ENCODE results near the gene NR6A1.

Gene NR6A1

DNA sequence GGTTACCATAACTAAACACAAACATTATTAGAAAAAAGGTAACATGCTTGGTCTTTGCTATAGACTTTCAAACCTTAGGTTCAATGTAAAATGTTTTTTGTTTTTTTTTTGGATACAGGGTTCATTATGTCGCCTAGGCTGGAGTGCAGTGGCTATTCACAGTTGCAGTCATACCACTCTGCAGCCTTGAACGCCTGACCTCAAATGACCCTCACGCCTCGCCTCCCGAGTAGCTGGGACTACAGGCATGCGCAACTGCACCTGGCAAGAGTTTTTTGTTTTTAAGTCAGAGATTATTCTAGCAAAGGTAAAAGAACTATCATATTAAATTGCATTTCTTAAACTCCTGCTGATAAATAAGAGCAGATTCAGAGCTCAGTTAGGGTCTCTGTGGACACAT is 208.8 kb downstream of the NR6A1 start:
- no peaks in the 10 kb centered on the region for H3K79me2 ChIP-seq (ENCODE audit: insufficient read depth, low read length)
- no peak overlapping the region for H3K4me2 ChIP-seq (ENCODE audit: low read depth, low read length, poor library complexity, severe bottlenecking)
- no peak overlapping the region for H2AFZ ChIP-seq (ENCODE audit: low read depth, low read length, severe bottlenecking)
- TF ChIP-seq EZH2phosphoT487 (conservative IDR thresholded peaks at IDR 0.05; ENCODE audit: low read length), result no peak
- TF ChIP-seq, protein P1, sequence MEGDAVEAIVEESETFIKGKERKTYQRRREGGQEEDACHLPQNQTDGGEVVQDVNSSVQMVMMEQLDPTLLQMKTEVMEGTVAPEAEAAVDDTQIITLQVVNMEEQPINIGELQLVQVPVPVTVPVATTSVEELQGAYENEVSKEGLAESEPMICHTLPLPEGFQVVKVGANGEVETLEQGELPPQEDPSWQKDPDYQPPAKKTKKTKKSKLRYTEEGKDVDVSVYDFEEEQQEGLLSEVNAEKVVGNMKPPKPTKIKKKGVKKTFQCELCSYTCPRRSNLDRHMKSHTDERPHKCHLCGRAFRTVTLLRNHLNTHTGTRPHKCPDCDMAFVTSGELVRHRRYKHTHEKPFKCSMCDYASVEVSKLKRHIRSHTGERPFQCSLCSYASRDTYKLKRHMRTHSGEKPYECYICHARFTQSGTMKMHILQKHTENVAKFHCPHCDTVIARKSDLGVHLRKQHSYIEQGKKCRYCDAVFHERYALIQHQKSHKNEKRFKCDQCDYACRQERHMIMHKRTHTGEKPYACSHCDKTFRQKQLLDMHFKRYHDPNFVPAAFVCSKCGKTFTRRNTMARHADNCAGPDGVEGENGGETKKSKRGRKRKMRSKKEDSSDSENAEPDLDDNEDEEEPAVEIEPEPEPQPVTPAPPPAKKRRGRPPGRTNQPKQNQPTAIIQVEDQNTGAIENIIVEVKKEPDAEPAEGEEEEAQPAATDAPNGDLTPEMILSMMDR (IDR thresholded peaks at IDR 0.05; ENCODE audit: insufficient read depth, low read length, poor library complexity, severe bottlenecking), result no peak
- H4K20me1 ChIP-seq (ENCODE audit: low read depth, low read length), result no peaks in the 10 kb centered on the region; the same call in 1 of the 2 replicates
- H3K9me2 ChIP-seq (replicated peaks; ENCODE audit: insufficient read depth, low read length), result no peaks in the 10 kb centered on the region
- no peak overlapping the region for H3K4me3 ChIP-seq (ENCODE audit: insufficient read depth, low read length, poor library complexity, severe bottlenecking)
- no peak overlapping the region for H3K9ac ChIP-seq (ENCODE audit: low read length)
- no peak overlapping the region for H3K27ac ChIP-seq (ENCODE audit: low read depth, low read length)
- no peaks in the 10 kb centered on the region for H3F3A ChIP-seq (ENCODE audit: insufficient read depth)
- H3K27me3 ChIP-seq (ENCODE audit: low read length), result no peaks in the 10 kb centered on the region
- no peaks in the 10 kb centered on the region for H3K9me3 ChIP-seq (ENCODE audit: insufficient read depth, low read length)
- no peaks in the 10 kb centered on the region for H3K36me3 ChIP-seq (ENCODE audit: low read length)

DNA sequence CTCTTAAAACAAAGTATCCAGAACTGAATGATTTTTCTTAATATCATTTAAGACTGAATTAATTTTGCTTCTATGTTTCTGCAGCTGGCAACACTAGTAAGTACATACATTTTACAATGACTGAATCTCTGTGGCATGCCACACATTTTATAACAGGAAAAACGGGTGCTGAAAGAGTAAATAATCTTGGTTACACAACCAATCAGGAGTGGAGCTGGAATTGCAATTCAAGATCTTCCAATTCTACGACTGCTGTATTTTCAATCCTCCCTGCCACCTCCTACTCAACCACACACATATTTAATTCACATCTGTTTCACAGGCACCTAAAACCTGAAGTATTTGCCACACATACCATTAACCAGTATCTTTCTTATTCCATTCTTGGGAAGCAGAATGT is 211.2 kb downstream of the NR6A1 start:
- H3K4me3 ChIP-seq (ENCODE audit: insufficient read depth, low read length, poor library complexity, severe bottlenecking), result no peak overlapping the region
- no peaks in the 10 kb centered on the region for H3K9me2 ChIP-seq (replicated peaks; ENCODE audit: insufficient read depth, low read length)
- no peaks in the 10 kb centered on the region for H3K9me3 ChIP-seq (ENCODE audit: insufficient read depth, low read length)
- no peaks in the 10 kb centered on the region for H3F3A ChIP-seq (ENCODE audit: insufficient read depth)
- H3K4me2 ChIP-seq (ENCODE audit: low read depth, low read length, poor library complexity, severe bottlenecking), result no peak overlapping the region
- no peaks in the 10 kb centered on the region for H3K27me3 ChIP-seq (ENCODE audit: low read length)
- TF ChIP-seq, protein P1 (IDR thresholded peaks at IDR 0.05; ENCODE audit: insufficient read depth, low read length, poor library complexity, severe bottlenecking), result no peak
- TF ChIP-seq EZH2phosphoT487 (conservative IDR thresholded peaks at IDR 0.05; ENCODE audit: low read length), result no peak
- no peaks in the 10 kb centered on the region for H3K79me2 ChIP-seq (ENCODE audit: insufficient read depth, low read length)
- H3K27ac ChIP-seq (ENCODE audit: low read depth, low read length), result no peak overlapping the region
- H2AFZ ChIP-seq (ENCODE audit: low read depth, low read length, severe bottlenecking), result no peak overlapping the region
- no peaks in the 10 kb centered on the region; the same call in 1 of the 2 replicates for H4K20me1 ChIP-seq (ENCODE audit: low read depth, low read length)
- H3K36me3 ChIP-seq (ENCODE audit: low read length), result no peaks in the 10 kb centered on the region
- H3K9ac ChIP-seq (ENCODE audit: low read length), result no peak overlapping the region

DNA sequence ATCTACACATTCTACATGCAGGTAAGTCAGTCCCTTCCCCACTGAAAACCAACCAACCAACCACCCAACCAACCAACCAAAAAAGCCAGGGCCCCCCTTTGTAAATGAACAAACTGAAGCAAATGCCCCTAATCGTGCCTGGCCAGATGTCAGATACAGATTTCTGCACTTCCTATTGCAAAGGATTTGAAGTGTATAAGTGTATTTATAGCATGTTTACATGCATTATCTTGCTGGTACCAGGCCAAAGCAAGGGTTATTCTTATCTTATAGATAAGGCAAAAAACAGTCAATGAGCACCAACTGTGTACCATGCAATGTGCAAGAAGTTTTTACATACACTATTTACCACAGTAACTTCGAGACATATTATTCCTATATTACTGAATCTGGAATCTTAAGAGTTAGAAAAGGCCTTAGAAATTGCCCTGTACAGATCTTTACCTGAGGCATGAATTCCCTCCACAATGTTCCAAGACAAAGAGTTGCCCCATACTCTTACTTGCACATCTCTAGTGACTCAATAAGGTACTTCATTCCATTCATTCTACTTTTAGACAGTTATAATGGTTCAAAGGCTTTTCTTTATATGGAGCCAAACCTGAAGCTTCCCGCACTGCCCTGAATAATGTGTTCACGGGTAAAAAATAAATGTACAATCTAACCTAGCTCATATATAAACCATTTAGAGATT is 212.2 kb downstream of the NR6A1 start:
- Histone ChIP-seq H3K36me3 (ENCODE audit: low read length) (no peaks in the 10 kb centered on the region), H3K4me2 (ENCODE audit: low read depth, low read length, poor library complexity, severe bottlenecking) (no peak overlapping the region), H3K79me2 (ENCODE audit: insufficient read depth, low read length) (no peaks in the 10 kb centered on the region), H4K20me1 (ENCODE audit: low read depth, low read length) (no peaks in the 10 kb centered on the region; the same call in 1 of the 2 replicates), H3K27ac (ENCODE audit: low read depth, low read length) (no peak overlapping the region), H3K27me3 (ENCODE audit: low read length) (no peaks in the 10 kb centered on the region), H3K4me3 (ENCODE audit: insufficient read depth, low read length, poor library complexity, severe bottlenecking) (no peak overlapping the region), H2AFZ (ENCODE audit: low read depth, low read length, severe bottlenecking) (no peak overlapping the region), H3K9me3 (ENCODE audit: insufficient read depth, low read length) (no peaks in the 10 kb centered on the region), H3K9ac (ENCODE audit: low read length) (no peak overlapping the region), H3F3A (ENCODE audit: insufficient read depth) (no peaks in the 10 kb centered on the region), H3K9me2 (replicated peaks; ENCODE audit: insufficient read depth, low read length) (no peaks in the 10 kb centered on the region)
- no peak for TF ChIP-seq EZH2phosphoT487 (conservative IDR thresholded peaks at IDR 0.05; ENCODE audit: low read length)
- TF ChIP-seq, protein P1 (IDR thresholded peaks at IDR 0.05; ENCODE audit: insufficient read depth, low read length, poor library complexity, severe bottlenecking), result no peak
